ENCODE measurements around the gene FYTTD1.

The FYTTD1 gene

DNA sequence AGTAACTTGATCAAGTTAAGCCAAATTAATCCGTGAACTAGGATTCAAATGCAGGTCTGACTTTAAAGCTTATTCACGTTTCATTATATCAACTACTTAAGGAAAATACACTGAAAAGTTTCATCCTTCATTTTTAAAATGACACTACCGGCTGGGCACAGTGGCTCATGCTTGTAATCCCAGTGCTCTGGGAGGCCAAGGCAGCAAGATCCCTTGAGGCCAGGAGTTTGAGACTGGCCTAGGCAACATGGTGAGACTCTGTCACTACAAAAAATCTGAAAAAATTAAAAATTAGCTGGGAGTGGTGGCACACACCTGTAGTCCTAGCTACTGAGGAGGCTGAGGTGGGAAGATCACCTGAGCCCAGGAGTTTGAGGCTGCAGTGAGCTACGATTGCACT lies 16.6 kb upstream of the FYTTD1 start:
- TF ChIP-seq ZNF274 (IDR thresholded peaks at IDR 0.05; ENCODE audit: low read depth, low read length): no peak
- no peak overlapping the region for H3K4me3 ChIP-seq (ENCODE audit: low read length)

DNA sequence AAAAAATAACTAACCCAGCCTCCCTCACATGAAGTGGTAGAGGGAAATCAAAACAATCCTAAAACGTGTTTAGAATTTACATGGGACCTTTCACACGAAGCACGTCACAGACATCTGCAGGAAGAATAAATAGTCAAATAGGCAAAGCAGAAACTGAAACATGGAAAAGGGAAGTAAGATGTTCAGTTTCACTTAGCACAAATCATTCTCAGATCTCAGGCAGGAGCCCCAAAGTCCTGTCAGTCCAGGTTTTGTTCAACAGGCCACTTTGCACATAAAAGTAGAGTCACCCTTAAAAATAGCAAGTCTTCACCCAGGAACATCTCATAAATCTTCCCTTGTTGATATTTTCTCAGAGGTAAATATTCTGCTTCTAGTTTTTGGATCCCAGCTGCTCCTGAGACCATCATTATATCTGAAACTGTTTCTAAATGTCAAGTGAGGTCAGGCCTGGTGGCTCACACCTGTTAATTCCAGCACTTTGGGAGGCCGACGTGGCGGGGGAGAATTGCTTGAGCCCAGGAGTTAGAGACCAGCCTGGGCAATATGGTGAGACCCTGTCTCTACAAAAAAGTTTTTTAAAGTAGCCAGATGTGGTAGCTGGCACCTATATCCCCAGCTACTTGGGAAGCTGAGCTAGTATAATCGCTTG lies 14.9 kb upstream of the FYTTD1 start:
- peak overlapping the region; percentile 71 for H3K4me3 ChIP-seq (ENCODE audit: low read length)
- no peak for TF ChIP-seq ZNF274 (IDR thresholded peaks at IDR 0.05; ENCODE audit: low read depth, low read length)

DNA sequence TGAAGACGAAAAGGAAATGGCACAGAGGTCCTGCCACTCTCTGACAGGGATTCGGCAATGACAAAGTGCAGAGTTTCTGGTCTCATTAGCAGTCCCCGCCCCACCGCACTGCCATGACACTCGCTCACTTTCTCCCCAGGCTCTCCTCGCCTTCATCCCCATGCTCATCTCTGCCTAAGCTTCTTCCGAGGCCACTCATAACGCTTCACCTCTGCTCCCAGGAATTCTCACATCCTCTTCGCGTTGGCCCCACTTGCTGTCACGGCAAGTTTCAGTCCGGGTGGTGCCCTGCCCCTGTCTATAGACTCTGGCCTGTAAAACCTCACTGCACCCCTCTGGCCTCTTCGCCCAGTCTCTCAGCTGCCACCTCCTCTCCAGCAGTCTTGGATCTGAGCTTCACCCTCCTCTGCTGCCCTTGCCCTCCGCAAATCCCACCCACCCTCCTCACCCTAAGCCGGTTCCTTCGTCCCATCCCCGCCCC lies 13.6 kb upstream of the FYTTD1 start:
- peak overlapping the region; percentile 71 for H3K4me3 ChIP-seq (ENCODE audit: low read length)
- TF ChIP-seq ZNF274 (IDR thresholded peaks at IDR 0.05; ENCODE audit: low read depth, low read length): no peak

GRCh38 chr3:197736491-197737318 lies 13.0 kb upstream of the FYTTD1 start, which contains the start of gene RUBCN:
TSS of gene RUBCN (minus strand) at chr3:197736904. CDS start at chr3:197736719, 185 bp downstream.
- peak within 1 kb of the TSS; percentile 81 for H3K4me3 ChIP-seq (ENCODE audit: low read length)

DNA sequence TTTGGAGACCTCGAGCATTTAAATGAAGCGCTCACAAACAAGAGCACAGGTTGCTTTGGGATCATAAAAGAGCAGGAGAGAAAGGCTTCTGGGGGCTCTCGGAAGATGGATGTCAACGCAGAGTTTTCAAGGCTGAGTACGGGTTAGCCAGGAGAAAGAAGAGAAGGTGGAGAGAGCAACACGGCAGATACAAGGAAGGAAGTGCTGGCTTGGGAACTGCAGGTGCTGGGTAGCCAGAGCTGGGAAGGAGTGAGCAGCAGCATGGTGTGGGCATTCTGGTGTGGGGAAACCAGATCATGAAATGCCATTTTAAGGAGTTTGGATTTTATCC lies 12.4 kb upstream of the FYTTD1 start:
- H3K4me3 ChIP-seq (ENCODE audit: low read length): peak overlapping the region; percentile 81
- no peak for TF ChIP-seq ZNF274 (IDR thresholded peaks at IDR 0.05; ENCODE audit: low read depth, low read length)

More at GRCh38 chr3:197736491-197737318, 13.0 kb upstream of the FYTTD1 start, which contains the start of gene RUBCN:
- no peak for TF ChIP-seq ZNF274 (IDR thresholded peaks at IDR 0.05; ENCODE audit: low read depth, low read length)

DNA sequence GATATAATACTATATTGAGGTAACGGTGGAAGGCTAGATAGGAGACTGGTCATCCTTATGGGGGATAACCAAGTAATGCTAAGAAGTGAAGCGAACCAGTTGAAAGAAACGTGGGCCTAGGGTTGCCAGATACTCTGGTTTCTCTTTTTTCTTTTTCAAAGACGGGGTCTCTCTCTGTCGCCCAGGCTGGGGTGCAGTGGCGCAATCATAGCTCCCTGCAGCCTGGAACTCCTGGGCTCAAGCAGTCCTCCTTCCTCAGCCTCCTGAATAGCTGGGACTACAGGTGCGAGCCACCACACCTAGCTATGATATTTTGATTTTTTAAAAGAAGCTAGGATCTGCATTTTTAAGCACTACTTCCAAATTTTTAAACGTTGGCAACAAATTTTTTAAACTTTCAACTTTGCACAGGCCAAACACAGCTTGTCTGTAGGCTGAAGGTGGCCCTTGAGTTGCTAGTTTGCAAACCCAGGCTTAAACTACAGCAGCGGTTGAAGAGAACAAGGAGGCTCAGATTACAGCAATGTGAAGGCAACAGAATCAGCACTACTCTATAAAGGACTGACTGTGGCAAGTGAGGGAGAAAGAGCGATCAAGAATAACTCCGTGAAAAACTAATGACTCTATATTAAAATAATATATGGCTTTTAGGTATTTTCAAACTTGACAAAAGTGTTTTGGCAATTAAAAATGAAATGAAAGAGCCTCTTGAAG lies 11.8 kb upstream of the FYTTD1 start:
- H3K4me3 ChIP-seq (ENCODE audit: low read length): peak overlapping the region; percentile 81
- no peak for TF ChIP-seq ZNF274 (IDR thresholded peaks at IDR 0.05; ENCODE audit: low read depth, low read length)

GRCh38 chr3:197742787-197743186 lies 6.9 kb upstream of the FYTTD1 start:
- H3K4me3 ChIP-seq (ENCODE audit: low read length): no peak overlapping the region
- TF ChIP-seq ZNF274 (IDR thresholded peaks at IDR 0.05; ENCODE audit: low read depth, low read length): no peak

DNA sequence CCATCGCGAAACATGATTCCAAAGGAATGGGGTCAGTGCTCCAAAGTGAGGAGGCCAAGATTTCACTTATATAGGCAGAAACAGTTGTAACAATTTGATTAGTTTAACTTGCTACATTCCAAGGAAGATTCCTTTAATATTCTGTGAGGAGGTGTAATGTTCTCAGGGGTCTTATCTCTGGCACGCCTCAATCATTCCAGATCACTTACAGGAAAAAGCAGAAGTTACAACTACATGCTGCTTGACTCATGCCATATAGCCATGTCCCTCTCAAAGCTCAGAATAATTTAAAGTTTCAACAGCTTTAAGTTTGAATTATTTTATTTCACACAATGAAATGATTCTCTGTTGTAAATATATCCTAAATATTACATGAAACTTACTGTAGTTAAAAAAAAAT lies 3.5 kb upstream of the FYTTD1 start:
- H3K4me3 ChIP-seq (ENCODE audit: low read length): no peak overlapping the region
- TF ChIP-seq ZNF274 (IDR thresholded peaks at IDR 0.05; ENCODE audit: low read depth, low read length): no peak

GRCh38 chr3:197746801-197747237 lies 2.9 kb upstream of the FYTTD1 start:
- no peak for TF ChIP-seq ZNF274 (IDR thresholded peaks at IDR 0.05; ENCODE audit: low read depth, low read length)
- no peak overlapping the region for H3K4me3 ChIP-seq (ENCODE audit: low read length)

DNA sequence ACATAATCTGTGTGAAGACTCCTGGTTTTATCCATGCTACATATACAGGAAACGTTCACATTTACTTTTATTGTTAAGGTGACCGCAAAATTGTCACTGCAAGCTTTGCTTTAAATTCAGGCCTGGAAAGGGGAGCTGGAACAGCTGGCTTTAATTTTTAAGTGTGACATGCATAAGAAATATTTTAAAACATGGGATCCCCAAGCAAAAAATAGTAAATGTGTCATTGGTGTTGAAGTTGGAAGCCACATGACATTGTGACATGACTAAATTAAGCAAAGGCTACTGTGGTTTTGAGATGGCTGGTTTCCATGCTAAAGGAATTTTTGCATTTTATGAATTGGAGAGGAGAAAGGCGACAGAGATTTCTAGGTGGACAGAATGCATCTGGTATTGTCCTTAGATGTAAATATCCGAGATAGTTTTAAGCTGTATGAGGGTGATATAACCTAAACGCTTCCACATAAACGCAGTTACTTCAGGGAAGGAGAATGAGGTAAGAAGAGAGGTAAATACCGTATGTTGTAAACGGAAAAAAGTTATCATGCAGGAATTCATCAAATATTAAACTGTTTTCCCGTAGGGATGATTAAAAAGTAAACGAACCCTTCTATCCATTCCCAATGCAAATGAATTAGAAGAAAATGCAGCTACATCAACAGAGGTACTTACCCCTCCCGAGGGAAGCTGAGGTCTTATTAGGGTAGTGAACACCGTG lies 927 bp upstream of the FYTTD1 start:
- H3K4me3 ChIP-seq (ENCODE audit: low read length): peak overlapping the region; percentile 91
- no peak for TF ChIP-seq ZNF274 (IDR thresholded peaks at IDR 0.05; ENCODE audit: low read depth, low read length)

DNA sequence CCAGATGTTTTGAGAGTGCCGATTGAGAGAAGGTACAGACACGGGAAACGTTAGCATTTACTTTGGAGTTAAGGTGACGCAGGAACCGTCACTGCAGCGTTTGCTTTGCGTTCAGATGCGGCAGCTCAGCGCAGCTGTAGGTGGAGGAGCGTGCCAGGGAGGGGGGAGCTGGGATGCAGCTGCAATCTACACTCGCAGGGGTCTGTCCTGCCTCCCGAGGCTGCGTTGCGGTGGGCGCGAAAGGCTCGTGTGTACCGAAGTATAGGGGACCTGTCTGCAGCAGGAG lies 425 bp upstream of the FYTTD1 start:
- no peak for TF ChIP-seq ZNF274 (IDR thresholded peaks at IDR 0.05; ENCODE audit: low read depth, low read length)

DNA sequence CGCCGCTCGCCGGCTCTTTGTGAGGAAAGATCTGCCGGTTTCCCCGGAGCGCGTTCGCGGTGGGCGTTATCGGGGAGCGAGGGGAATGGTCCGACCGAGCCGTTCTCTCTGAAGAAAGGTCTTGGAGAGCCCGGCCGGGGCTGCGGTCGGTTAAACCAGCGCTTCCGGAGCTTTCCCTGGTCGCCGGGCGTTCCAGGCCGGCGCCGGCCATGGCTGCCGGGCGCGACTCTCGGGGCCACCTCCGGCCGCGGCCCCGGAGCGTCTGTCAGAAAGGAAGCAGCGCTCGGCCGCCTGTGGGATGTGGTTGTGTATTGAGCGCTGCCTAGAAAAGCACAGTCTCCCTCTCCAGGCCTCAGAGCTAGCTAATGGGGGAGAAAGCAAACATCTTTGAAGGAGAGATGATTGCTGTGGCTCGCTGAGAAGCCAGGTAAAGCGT lies 731 bp downstream of the FYTTD1 start:
- H3K4me3 ChIP-seq (ENCODE audit: low read length): peak overlapping the region; percentile 91
- TF ChIP-seq ZNF274 (IDR thresholded peaks at IDR 0.05; ENCODE audit: low read depth, low read length): no peak

More for the DNA sequence above, 425 bp upstream of the FYTTD1 start:
- peak overlapping the region; percentile 91 for H3K4me3 ChIP-seq (ENCODE audit: low read length)

- TF ChIP-seq ZNF274 (IDR thresholded peaks at IDR 0.05; ENCODE audit: low read depth, low read length): no peak
- peak overlapping the region; percentile 91 for H3K4me3 ChIP-seq (ENCODE audit: low read length)
Measured at GRCh38 chr3:197750858-197751737, 1.4 kb downstream of the FYTTD1 start.

All from GM08714 (cell line).